Activated CD8-positive, alpha-beta memory T cell treated with anti-CD3 and anti-CD28 coated beads, Interleukin-2, amount 50 U/mL, for 1 hour (primary cell): ENCODE results near the gene CITED4.
A peak's percentile ranks its signal among the peaks of the same experiment; 100 is the strongest.

Experiments
- DNase-seq: peaks from one replicate; pipeline ENCODE4 v3.0.0-alpha.2; 2020; ENCODE audit errors: extremely low read depth

CITED4 gene

DNA sequence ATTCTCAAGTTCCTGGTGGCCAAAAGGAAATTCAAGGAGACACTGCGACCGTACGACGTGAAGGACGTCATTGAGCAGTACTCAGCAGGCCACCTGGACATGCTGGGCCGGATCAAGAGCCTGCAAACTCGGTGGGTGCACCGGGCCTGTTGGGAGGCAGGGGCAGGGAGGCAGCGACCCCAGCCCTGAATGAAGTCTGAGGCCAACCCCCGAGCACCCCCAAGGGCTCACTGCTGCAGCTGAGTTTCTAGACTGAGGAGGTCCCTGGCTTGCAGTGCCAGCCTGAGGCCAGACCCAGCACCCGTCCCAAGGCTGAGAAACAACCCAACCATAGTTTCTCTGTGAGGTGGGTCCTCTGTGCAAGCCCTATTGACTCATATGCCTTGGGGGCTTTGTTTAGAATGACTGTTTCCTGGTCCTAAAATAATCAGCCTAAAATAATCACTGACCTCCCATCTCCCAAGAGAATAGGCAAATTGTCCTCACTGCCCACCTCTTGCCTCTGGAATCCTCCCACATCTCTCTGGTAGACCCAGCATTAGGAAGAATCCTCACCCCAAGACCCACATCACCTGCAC, 27.1 kb downstream of the CITED4 start:
- no peak for DNase-seq

DNA sequence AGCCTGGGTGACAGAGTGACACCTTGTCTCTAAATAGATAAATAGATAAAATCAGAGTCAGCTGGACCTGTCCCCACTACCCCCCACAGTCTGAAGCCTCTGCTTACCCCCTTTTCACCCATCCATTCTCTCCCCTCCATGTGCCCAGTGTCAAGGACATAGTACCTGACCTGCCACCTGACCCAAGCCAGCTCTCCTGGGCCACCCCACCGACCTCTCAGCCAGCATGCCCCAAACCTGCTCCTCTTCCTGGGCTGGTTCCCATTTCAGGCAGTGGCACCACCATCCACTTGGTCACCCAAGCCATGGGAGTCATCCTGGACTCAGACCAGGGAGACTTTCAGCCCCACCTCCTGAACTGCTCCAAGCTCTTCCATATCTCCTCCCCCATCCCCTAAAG, 28.2 kb downstream of the CITED4 start:
- no peak for DNase-seq

DNA sequence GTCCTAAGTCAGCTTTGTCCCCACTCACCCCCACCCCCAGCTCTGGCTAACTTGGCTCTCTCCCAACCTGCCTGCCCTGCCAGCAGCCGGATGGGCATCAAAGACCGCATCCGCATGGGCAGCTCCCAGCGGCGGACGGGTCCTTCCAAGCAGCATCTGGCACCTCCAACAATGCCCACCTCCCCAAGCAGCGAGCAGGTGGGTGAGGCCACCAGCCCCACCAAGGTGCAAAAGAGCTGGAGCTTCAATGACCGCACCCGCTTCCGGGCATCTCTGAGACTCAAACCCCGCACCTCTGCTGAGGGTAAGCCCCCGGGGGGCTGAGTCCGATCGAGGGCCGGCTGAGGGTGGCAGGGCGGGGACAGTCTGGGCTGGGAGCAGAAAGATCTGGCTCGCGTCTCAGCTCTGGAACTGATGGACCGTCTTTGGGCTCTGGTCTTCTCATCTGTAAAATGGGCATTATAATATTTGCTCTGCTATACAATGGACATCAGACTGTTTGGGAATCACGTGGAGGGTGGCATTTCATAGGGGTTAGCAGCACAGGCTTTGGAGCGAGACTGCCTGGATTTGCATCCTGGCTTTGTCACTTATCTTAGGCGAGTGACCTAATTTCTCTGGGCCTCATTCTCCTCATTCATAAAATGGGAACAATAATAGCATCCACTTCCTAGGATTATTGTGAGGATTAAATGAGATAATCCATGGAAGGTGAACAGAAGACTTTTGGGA, 31.0 kb downstream of the CITED4 start:
- no peak for DNase-seq

DNA sequence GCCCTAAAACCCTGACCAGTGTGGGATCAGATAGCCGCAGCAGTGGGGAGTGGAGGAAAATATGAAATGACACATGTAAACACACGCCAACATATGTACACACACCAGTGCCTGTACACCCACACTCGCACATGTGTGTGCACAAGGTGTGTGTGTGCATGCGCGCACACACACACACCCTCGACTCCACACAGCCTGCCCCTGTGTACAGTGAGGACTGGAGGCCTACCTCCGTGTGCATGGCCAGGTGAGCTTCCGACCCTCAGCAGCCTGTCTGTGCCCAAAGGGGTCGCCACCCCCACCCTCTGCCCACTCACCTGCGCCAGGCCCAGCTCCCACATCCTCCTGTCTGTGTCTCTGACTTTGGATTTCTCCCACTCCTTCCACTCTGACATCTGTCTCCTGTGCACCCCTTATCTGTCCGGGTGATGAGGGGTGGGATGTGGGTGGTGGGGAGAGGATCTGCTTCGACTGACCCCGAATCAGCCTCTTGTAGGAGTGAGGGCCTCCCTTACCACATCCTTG, 31.7 kb downstream of the CITED4 start:
- DNase-seq: no peak

DNA sequence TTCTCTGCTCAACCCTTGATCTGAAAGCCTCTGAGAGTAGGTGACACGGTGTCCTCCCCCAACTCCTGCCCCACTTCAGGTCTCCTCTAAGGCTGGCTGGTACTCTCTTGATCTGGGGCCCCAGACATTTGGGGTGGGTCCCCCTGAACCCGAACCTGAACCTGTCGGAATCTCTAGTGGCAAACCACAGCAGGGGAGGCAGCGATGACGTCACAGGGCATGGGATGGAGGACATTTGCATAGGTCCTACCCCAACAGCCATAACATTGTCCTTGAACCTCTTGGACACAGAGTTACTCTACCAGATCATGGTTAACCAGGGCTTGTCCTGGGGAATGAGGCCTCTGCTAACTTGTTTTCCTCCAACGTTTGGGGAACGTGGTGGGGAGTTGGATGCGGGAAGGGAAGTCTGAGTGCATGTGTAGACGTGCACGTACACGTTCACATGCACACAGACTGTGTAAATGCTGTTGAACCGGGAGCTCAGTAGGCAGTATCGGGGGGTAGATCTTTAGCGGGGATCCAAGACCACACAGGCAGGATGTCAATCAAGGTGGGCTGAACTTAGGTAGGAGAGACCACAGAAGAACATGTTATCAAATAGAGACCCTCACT, 32.4 kb downstream of the CITED4 start:
- DNase-seq: no peak

DNA sequence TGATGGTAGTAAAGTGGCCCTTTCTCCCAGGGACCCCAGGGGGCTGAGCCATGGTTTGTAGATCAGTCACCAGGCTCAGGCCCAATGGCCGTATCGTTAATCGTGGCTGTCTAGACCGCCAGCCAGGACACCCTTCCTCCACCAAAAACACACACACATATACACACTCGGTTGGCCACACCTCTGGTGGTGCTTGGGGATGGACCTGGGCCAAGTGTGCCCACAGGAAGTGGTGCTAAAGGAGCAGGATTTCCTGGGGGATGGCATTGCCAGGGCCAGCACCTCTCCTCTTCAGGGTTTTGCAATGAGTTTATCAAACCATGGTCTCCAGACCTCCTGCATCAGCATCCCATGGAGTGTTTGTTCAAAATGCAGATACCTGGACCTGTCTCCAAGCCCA, 36.2 kb downstream of the CITED4 start:
- no peak for DNase-seq

DNA sequence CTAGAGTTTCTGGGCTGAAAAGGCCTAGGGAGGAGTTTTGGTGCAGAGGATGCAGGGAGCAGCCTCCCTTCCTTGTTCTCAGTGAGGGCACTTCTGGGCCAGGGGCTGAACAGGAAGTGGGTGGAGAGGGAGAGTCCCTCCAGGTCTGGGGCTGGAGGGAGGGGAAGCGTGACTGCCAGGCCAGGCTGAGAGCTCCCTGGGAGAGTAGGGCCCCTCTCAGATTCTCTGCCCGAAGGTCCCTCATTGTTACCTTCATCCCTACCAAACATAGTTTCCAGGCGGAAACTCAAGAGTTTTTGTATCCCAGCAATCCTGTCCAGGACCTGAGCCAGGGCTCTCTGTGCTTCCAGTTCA, 36.8 kb downstream of the CITED4 start:
- DNase-seq: no peak

DNA sequence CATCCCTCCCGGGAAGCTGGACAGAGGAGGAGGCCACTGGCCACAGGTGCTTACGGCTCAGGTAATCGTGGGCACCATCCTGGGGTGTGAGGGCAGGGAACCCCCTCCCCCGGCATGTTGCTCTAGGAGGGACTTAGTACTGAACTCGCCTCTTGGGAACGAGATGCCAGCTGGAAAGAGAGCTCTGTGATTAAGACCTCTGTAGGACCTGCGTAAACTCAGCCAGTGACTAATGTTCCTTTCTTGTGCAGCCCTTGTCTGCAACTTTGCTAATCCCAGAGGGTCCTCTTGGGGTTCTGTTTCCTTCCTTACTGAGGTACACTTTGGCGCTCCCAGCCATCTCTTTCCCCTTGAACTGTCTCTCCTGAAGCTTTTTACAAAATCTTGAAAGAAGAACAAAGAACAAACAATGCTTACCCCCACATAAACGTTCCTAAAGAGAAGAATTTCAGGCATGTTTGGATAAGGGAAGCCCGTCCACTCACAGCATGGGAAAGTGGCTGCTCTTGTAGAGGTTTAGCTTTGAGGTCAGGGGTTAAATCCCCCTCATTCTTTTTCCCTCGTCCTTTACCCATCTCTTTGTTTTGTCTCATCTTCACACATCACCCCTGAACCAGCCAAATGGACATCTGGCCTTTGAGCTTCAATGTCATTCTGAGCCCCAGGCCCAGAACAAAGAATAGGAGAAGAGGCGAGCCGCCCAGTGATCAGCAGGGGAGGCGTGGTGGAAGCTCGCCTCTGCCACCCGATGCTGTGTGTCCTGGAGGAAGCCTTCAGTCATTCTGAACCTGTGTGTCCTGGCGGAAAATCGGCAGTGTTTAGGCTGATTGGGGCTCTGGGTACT, 37.4 kb downstream of the CITED4 start:
- no peak for DNase-seq

DNA sequence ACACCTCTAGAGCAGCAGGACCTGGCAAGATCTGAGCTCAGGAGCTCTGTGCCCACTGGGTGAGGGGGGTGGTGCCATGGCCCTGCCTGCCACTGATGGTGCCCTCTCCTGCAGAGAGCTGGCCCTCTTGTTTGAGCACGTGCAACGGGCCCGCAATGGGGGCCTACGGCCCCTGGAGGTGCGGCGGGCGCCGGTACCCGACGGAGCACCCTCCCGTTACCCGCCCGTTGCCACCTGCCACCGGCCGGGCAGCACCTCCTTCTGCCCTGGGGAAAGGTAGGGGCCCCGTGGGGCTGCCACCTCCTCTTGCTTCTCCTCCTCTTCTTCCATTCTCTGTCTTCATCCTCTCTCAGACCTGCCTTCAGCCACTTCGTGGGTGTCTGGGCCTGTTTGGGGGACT, 38.2 kb downstream of the CITED4 start:
- DNase-seq: no peak

DNA sequence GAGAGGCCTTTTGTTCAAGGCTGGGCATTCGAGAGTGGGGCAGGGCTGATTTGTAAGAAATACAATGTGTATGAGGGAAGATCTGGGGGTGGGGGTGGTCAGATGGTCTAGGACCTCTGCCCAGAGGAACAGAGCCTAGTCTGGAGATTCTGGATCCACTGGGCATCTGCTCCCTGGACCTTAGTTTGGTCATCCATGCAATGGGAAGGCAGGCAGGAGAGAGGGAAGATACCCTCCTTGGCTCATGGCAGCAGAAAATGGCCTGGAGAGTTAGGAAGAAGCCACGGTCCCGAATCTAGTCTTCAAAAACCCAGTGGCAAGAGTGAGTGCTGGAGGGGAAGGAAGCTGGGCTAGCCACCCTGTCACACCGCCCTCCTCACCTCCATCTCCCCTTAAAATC, 38.8 kb downstream of the CITED4 start:
- DNase-seq: no peak

DNA sequence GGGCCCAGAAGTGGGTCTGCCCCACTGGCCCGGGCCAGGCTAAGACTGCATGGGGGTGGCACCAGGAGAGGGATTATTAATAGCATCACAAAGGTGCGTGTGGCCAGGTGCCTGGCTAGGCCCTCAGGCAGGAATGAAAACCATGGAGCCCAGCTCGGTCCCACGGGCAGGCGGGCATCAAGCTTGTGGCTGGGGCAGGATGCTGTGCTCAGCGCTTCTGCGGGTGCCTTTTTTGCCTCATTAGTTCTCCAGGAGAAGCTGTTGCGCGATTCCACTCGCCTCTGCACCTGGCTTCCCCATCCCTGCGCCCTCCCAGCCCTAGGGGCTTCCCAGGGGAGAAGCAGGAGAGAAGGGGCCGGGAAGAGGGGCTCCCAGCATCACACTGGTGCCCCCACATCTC, 39.3 kb downstream of the CITED4 start:
- DNase-seq: no peak

DNA sequence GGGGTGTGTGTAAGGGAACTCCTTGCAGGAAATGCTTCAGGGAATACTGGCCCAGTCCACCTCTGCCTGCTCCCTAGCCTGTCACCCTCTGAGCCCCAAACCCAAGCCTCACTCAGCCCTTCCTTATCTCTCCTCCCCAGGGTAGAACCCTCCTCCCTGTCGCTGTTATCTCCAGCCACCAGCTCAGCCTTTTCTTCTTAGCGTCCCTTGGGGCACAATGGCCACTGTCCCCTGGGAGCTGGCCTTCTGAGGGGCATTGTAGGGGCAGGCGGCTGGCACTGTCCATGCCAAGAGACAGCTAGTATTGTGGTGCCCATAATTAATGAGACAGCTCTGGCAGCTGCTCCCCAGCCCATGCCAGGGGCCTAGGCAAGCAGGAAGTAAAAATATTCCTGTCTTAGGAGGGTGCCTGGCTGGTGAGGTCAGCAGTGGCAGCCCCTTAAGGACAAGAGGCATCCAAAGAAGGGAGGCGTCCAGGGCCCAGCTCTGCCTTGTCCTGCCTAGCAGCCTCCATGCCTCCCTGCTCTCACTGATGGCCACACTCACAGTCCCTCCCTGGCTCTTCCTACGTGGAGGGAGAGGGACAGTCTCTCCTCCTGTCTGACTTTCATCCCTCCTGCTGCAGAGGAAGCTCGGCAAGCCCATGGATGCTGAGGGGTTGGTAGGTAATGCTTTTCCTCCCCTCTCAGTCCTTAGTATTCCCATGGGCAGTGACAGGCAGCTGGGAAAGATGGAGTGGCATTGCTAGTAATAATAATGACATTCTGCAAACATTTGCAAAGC, 41.1 kb downstream of the CITED4 start:
- DNase-seq: no peak

DNA sequence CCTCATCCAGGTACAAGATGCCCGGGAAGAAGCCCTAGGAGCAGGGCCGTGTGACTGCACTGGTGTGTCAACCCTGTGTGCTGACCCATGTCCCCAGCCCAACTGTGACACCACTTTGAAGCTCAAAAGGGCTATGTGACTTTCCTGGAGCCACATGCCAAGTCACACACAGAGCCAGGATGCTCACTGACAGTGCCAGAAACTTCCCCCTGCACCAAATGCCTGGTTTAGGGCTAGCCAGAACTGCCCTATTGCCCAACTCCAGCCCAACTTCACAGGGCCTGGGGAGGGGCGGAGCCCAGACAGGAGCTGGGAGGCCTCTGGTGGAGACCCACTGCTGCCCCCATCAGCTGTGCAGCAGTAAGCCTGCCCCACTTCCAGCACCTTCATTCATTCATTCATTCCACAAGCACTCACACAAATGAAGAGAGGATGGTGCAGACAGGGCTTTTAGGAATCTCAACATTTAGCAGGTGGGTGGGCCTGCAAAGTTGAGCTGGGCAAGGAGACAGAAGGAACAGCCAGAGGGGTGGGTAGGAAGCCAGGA, 41.8 kb downstream of the CITED4 start:
- DNase-seq: no peak

DNA sequence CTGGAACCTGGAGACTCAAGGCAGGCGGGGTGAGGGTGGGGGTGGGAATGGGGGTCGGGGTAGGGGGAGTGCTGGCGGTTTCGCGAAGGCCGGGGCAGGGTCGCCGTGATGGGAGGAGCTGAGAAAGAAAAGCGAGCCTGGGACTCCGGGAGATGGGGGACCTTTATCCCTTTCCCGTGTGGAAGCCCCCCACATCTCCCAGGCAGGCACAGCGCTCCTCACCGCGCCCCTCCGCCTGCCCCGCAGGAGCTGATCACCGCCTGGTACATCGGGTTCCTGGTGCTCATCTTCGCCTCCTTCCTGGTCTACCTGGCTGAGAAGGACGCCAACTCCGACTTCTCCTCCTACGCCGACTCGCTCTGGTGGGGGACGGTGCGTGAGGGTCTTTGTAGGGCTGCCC, 43.1 kb downstream of the CITED4 start:
- no peak for DNase-seq

DNA sequence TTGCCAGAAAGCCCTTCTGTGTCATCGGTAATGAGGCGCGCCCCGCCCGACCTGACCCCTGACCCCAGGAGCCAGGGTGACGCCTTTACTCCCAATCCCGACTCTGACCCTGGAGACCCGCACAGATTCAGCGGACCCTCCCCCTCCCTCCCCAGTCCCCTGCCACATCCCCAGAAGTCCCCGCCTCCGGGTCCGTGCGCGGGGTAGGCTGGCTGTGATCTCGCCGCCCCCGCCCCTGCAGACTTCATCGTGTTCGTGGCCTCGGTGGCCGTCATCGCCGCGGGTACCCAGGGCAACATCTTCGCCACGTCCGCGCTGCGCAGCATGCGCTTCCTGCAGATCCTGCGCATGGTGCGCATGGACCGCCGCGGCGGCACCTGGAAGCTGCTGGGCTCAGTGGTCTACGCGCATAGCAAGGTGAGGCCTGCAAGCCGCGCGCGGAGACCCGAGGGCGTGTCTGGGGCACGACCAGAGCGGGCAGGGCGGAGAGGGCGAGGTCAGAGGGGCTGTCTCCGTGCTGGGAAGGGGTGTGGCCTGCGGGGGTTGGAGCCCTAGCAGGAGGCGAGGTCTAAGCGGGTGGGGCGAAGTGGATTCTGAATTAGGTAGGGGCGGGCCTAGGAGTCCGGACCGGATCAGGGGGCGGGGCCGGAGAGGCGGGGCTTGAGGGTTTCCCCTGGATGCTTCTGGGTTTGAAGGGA, 43.8 kb downstream of the CITED4 start:
- peak; percentile 76 for DNase-seq

DNA sequence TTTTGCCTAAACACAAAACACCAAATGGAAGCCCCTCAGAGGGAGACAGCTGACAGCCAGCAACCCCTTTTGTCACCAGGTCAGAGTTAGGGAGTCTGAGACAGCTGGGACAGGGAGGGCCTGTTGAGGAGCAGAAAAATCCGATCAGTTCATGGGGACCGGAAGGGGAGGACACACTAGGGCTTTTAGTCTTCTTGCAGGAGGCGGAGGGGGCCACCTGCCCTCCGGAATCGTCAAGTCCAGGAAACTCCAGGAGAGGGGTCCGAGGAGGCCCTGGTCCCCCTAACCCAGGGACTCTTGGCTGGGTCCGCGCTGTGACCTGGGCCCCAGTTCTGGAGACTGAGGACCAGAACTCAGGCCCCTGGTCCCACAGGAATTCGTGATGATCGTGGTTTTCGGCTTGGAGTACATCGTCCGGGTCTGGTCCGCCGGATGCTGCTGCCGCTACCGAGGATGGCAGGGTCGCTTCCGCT, 44.3 kb downstream of the CITED4 start:
- DNase-seq: no peak

DNA sequence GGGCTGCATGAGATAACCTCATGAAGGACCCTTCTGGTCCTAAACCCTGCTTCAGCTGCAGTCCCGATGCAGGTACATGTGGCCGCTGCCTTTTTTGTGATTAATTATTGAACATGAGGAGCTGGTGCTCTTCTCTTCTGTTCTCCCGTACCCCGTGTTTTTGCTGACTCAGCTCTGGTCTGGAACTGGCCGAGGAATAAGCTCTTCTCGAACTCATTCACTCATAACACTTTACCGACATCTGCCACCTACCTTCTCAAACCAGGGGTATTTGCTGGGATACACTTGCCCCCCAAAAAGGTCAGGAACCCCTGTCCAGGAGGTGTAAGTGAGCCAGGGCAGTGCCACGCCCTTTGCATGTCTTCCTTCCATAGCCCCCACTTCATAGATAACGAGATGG, 46.7 kb downstream of the CITED4 start:
- DNase-seq: no peak
